ENCODE results near the gene TTC21A. TPM values are rescaled to one million over a fixed set of nuclear protein-coding genes. Genes with fewer than 3 reads are reported as not detected.

TTC21A gene
- total RNA-seq, 1 experiment from 2014 or later: 5.6 TPM

- TF ChIP-seq REST (IDR thresholded peaks at IDR 0.05; ENCODE audit: low read depth) (no peak), YY1 (IDR thresholded peaks at IDR 0.05; ENCODE audit: extremely low read depth, insufficient replicate concordance, low read depth, low read length) (no peak), CBX3 (IDR thresholded peaks at IDR 0.05; ENCODE audit: low read depth) (no peak), SP1 (IDR thresholded peaks at IDR 0.05; ENCODE audit: low read depth) (no peak), EGR1 (IDR thresholded peaks at IDR 0.05; ENCODE audit: low read depth) (no peak), CEBPB (IDR thresholded peaks at IDR 0.05; ENCODE audit: low read depth) (no peak)
- TF ChIP-seq, protein P1, sequence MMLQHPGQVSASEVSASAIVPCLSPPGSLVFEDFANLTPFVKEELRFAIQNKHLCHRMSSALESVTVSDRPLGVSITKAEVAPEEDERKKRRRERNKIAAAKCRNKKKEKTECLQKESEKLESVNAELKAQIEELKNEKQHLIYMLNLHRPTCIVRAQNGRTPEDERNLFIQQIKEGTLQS (IDR thresholded peaks at IDR 0.05): no peak
- TF ChIP-seq, protein P2, sequence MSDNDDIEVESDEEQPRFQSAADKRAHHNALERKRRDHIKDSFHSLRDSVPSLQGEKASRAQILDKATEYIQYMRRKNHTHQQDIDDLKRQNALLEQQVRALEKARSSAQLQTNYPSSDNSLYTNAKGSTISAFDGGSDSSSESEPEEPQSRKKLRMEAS (IDR thresholded peaks at IDR 0.05): no peak
Observed at GRCh38 chr3:39096775-39097174, 10.7 kb upstream of the TTC21A start (continued).

GRCh38 chr3:39097716-39098472 lies 9.6 kb upstream of the TTC21A start:
- BruUV-seq (replicated peaks): no TSS peak
- Histone ChIP-seq H3K27me3 (ENCODE audit: insufficient read depth, low read length) (no peaks in the 10 kb centered on the region), H3K27ac (ENCODE audit: low read depth, low read length) (no peak overlapping the region), H3K4me1 (ENCODE audit: control insufficient read depth in 1 of 2, insufficient read depth in 2 of 2, low read length in 2 of 2) (no peaks in the 10 kb centered on the region), H3K9me3 (ENCODE audit: control insufficient read depth in 1 of 2, insufficient read depth in 1 of 2, low read depth in 1 of 2, low read length in 2 of 2) (no peaks in the 10 kb centered on the region), H4K20me1 (ENCODE audit: insufficient read depth) (no peaks in the 10 kb centered on the region), H3K9ac (ENCODE audit: low read length) (no peak overlapping the region), H3K36me3 (ENCODE audit: control insufficient read depth in 1 of 2, insufficient read depth in 2 of 2, low read length in 2 of 2) (peaks cover 6 to 26% of the 10 kb centered on the region in 2 experiments; a peak in 3 of 4 replicates), H3K79me2 (ENCODE audit: insufficient read depth, low read length) (no peaks in the 10 kb centered on the region), H3K4me2 (ENCODE audit: low read length) (no peak overlapping the region), H3K9me2 (ENCODE audit: insufficient read depth) (no peaks in the 10 kb centered on the region), H3K4me3 (replicated peaks in 1 of 2; ENCODE audit: low read depth in 1 of 2, low read length in 2 of 2) (no peak overlapping the region), H2AFZ (ENCODE audit: low read depth, low read length, poor library complexity, severe bottlenecking) (no peak overlapping the region)
- TF ChIP-seq CBX3 (IDR thresholded peaks at IDR 0.05; ENCODE audit: low read depth): no peak
- TF ChIP-seq, protein P1 (IDR thresholded peaks at IDR 0.05): no peak
- ATAC-seq (no peak), DNase-seq (ENCODE audit: low read depth, low spot score) (no peak)
- ChIA-PET POLR2A (no interaction called here), CTCF (no interaction called here), RAD21 (ENCODE audit: low non-redundant PET in 1 of 2, low total read pairs in 2 of 2, uncharacterized antibody in 2 of 2, unreplicated experiment in 2 of 2) (no interaction called here)
- intact Hi-C loops (cut with micrococcal nuclease): no loop called here

Measured in HCT116 (cell line).